ENCODE measurements around the gene ETFB. TPM values are rescaled to one million over a fixed set of nuclear protein-coding genes. Genes with fewer than 3 reads are reported as not detected.
A peak's percentile ranks its signal among the peaks of the same experiment; 100 is the strongest.

ETFB gene
- total and polyA plus RNA-seq, 5 experiments from 2014 or later, result 46.2 to 104 (median 85.8) TPM

- Mint-ChIP-seq H3K36me3 (no peaks in the 10 kb centered on the region), H3K27ac (peak overlapping the region in 3 of 10 donors; percentile 40 to 52 (median 40)), H3K4me1 (peaks cover 7 to 48% (median 29%) of the 10 kb centered on the region in 4 donors), H3K27me3 (peaks cover 0 to 6% (median 0%) of the 10 kb centered on the region in 5 donors), H3K9me3 (no peaks in the 10 kb centered on the region), H3K4me3 (peak overlapping the region in 8 of 10 donors; percentile 2 to 61 (median 42))
- POLR2A ChIA-PET, result no interaction called here
- ATAC-seq, result no peak
- DNase-seq, result no peak
Measured at GRCh38 chr19:51392701-51393100, 26.5 kb upstream of the ETFB start.

GRCh38 chr19:51391073-51391611 lies 25.0 kb upstream of the ETFB start:
- no peaks in the 10 kb centered on the region for H3K9me3 Mint-ChIP-seq
- DNase-seq (no peak), ATAC-seq (no peak)
- peak overlapping the region in 5 of 10 donors; percentile 2 to 63 (median 32) for H3K4me3 Mint-ChIP-seq
- no peaks in the 10 kb centered on the region for H3K36me3 Mint-ChIP-seq
- peaks cover 11 to 48% (median 31%) of the 10 kb centered on the region in 4 donors for H3K4me1 Mint-ChIP-seq
- H3K27ac Mint-ChIP-seq, result peak overlapping the region in 4 of 10 donors; percentile 31 to 62 (median 50)
- peaks cover 0 to 6% (median 0%) of the 10 kb centered on the region in 5 donors for H3K27me3 Mint-ChIP-seq
- POLR2A ChIA-PET, result no interaction called here

- Mint-ChIP-seq H3K9me3 (no peaks in the 10 kb centered on the region), H3K27ac (peak overlapping the region in 1 of 10 donors; percentile 27)
Measured at GRCh38 chr19:51389143-51389542, 23.0 kb upstream of the ETFB start.

GRCh38 chr19:51387924-51388389 lies 21.8 kb upstream of the ETFB start, which contains the start of gene LIM2:
TSS of gene LIM2 (minus strand) at chr19:51387974. CDS start at chr19:51387443, 531 bp downstream.
- Mint-ChIP-seq H3K27me3 (peaks cover 0 to 6% (median 0%) of the 10 kb centered on the region in 5 donors), H3K27ac (peak within 1 kb of the TSS in 6 of 10 donors; percentile 3 to 87 (median 32)), H3K9me3 (no peaks in the 10 kb centered on the region), H3K4me3 (peak within 1 kb of the TSS in 4 of 10 donors; percentile 20 to 84 (median 66)), H3K4me1 (peaks cover 8 to 26% (median 14%) of the 10 kb centered on the region in 4 donors), H3K36me3 (no peaks in the 10 kb centered on the region)
- no peak for DNase-seq
- no peak for ATAC-seq
- POLR2A ChIA-PET, result interaction anchor here (1.5 kb wide), 1 partner anchor 16 kb away, joined by 4 read pairs; the partner anchor contains the start of gene NKG7

More at GRCh38 chr19:51389143-51389542, 23.0 kb upstream of the ETFB start:
- DNase-seq (no peak), ATAC-seq (no peak)
- Mint-ChIP-seq H3K4me1 (peaks cover 11 to 32% (median 19%) of the 10 kb centered on the region in 4 donors), H3K27me3 (peaks cover 0 to 6% (median 0%) of the 10 kb centered on the region in 5 donors), H3K36me3 (no peaks in the 10 kb centered on the region), H3K4me3 (peak overlapping the region in 2 of 10 donors; percentile 37 to 58)
- POLR2A ChIA-PET, result interaction anchor here (1.5 kb wide), 1 partner anchor 17 kb away, joined by 4 read pairs; the partner anchor contains the start of gene NKG7

GRCh38 chr19:51386882-51387520 lies 20.8 kb upstream of the ETFB start:
- H3K4me3 Mint-ChIP-seq, result peak overlapping the region in 4 of 10 donors; percentile 20 to 84 (median 66)
- H3K36me3 Mint-ChIP-seq, result peaks cover 0 to 2% (median 0%) of the 10 kb centered on the region in 3 donors
- POLR2A ChIA-PET, result no interaction called here
- peak in 1 of 10 donors; percentile 18 for DNase-seq
- H3K9me3 Mint-ChIP-seq, result peaks cover 0 to 3% (median 0%) of the 10 kb centered on the region in 9 donors
- H3K27me3 Mint-ChIP-seq, result peaks cover 0 to 6% (median 0%) of the 10 kb centered on the region in 5 donors
- peaks cover 8 to 23% (median 13%) of the 10 kb centered on the region in 4 donors for H3K4me1 Mint-ChIP-seq
- H3K27ac Mint-ChIP-seq, result peak overlapping the region in 3 of 10 donors; percentile 3 to 87 (median 46)
- ATAC-seq, result no peak

GRCh38 chr19:51382004-51382403 lies 15.8 kb upstream of the ETFB start:
- H3K9me3 Mint-ChIP-seq, result peaks cover 0 to 12% (median 0%) of the 10 kb centered on the region in 9 donors
- POLR2A ChIA-PET, result no interaction called here
- H3K27ac Mint-ChIP-seq, result no peak overlapping the region
- peaks cover 0 to 4% (median 0%) of the 10 kb centered on the region in 3 donors for H3K36me3 Mint-ChIP-seq
- DNase-seq (no peak), ATAC-seq (no peak)
- H3K4me1 Mint-ChIP-seq, result peaks cover 0 to 22% (median 5%) of the 10 kb centered on the region in 4 donors
- no peak overlapping the region for H3K4me3 Mint-ChIP-seq
- H3K27me3 Mint-ChIP-seq, result no peaks in the 10 kb centered on the region

GRCh38 chr19:51380379-51380778 lies 14.2 kb upstream of the ETFB start:
- POLR2A ChIA-PET, result no interaction called here
- DNase-seq (no peak), ATAC-seq (no peak)
- Mint-ChIP-seq H3K27ac (peak overlapping the region in 3 of 10 donors; percentile 19 to 42 (median 31)), H3K27me3 (no peaks in the 10 kb centered on the region), H3K36me3 (peaks cover 0 to 4% (median 0%) of the 10 kb centered on the region in 3 donors), H3K4me1 (peaks cover 4 to 31% (median 11%) of the 10 kb centered on the region in 4 donors), H3K4me3 (no peak overlapping the region), H3K9me3 (peaks cover 0 to 12% (median 0%) of the 10 kb centered on the region in 9 donors)

- peak overlapping the region in 1 of 10 donors; percentile 43 for H3K27ac Mint-ChIP-seq
- no peak for DNase-seq
- POLR2A ChIA-PET, result interaction anchor here (1.1 kb wide), 1 partner anchor 11 kb away, joined by 10 read pairs; the partner anchor contains the start of gene ETFB
Measured at GRCh38 chr19:51377422-51377821, 11.2 kb upstream of the ETFB start.

GRCh38 chr19:51375504-51376221 lies 9.5 kb upstream of the ETFB start:
- peak in 2 of 10 donors; percentile 20 for DNase-seq
- Mint-ChIP-seq H3K4me1 (peaks cover 38 to 73% (median 59%) of the 10 kb centered on the region in 4 donors), H3K9me3 (peaks cover 0 to 4% (median 0%) of the 10 kb centered on the region in 9 donors), H3K27ac (peak overlapping the region; percentile 70 to 95 (median 80)), H3K4me3 (peak overlapping the region in 7 of 10 donors; percentile 8 to 70 (median 43)), H3K36me3 (peaks cover 0 to under 1% (median 0%) of the 10 kb centered on the region in 3 donors), H3K27me3 (no peaks in the 10 kb centered on the region)
- POLR2A ChIA-PET, result no interaction called here
- no peak for ATAC-seq

More at GRCh38 chr19:51377422-51377821, 11.2 kb upstream of the ETFB start:
- no peak overlapping the region for H3K4me3 Mint-ChIP-seq
- H3K4me1 Mint-ChIP-seq, result peaks cover 20 to 61% (median 41%) of the 10 kb centered on the region in 4 donors
- peaks cover 0 to 12% (median 0%) of the 10 kb centered on the region in 9 donors for H3K9me3 Mint-ChIP-seq
- ATAC-seq, result no peak
- no peaks in the 10 kb centered on the region for H3K27me3 Mint-ChIP-seq
- H3K36me3 Mint-ChIP-seq, result peaks cover 0 to 3% (median 0%) of the 10 kb centered on the region in 3 donors

- H3K4me3 Mint-ChIP-seq, result peak within 1 kb of the TSS; percentile 65 to 100 (median 80)
- no peaks in the 10 kb centered on the region for H3K36me3 Mint-ChIP-seq
- H3K4me1 Mint-ChIP-seq, result peaks cover 46 to 79% (median 73%) of the 10 kb centered on the region in 4 donors
- H3K27me3 Mint-ChIP-seq, result no peaks in the 10 kb centered on the region
- H3K9me3 Mint-ChIP-seq, result no peaks in the 10 kb centered on the region
- POLR2A ChIA-PET, result interaction anchor here (1.2 to 1.6 kb wide), 2 partner anchors 16 to 33 kb away, joined by 4 read pairs; no protein-coding TSS in a partner anchor
- ATAC-seq (peak; percentile 50 to 69), DNase-seq (peak in 9 of 10 donors; percentile 19 to 78 (median 53))
- peak within 1 kb of the TSS; percentile 89 to 98 (median 94) for H3K27ac Mint-ChIP-seq
Measured at GRCh38 chr19:51372649-51373504, 6.7 kb upstream of the ETFB start, which contains the start of gene NKG7. TSS of gene NKG7 (minus strand) at chr19:51372654. CDS start at chr19:51372535, 119 bp downstream.

GRCh38 chr19:51372021-51372648 lies 5.9 kb upstream of the ETFB start:
- POLR2A ChIA-PET, result interaction anchor here (0.7 to 1.6 kb wide), 3 partner anchors 17 to 33 kb away, joined by 3 to 4 read pairs (median 4); no protein-coding TSS in a partner anchor
- peak overlapping the region; percentile 89 to 98 (median 94) for H3K27ac Mint-ChIP-seq
- peaks cover 48 to 83% (median 80%) of the 10 kb centered on the region in 4 donors for H3K4me1 Mint-ChIP-seq

More at GRCh38 chr19:51372021-51372648, 5.9 kb upstream of the ETFB start:
- Mint-ChIP-seq H3K9me3 (no peaks in the 10 kb centered on the region), H3K27me3 (no peaks in the 10 kb centered on the region), H3K4me3 (peak overlapping the region; percentile 65 to 100 (median 78)), H3K36me3 (no peaks in the 10 kb centered on the region)
- DNase-seq, result no peak
- ATAC-seq, result no peak
